ENCODE data around the gene NUDT22.

DNA sequence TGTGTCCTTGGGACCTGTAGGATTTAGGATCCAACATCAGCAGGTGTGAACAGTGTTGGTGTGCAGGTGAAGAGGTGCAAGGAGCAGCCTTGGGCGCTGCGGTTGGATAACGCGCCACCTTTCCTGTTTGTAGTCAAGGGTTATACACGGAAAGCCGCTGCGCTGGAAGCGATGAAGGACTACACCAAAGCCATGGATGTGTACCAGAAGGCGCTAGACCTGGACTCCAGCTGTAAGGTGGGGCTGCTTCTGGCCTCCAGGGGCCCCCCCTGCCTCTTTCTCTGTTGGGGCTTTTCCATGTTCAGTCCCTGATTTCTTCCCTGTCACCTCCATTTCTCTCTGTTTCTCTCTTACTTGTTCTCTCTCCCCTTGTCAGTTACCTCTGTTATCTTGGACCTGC, 23.1 kb upstream of the NUDT22 start:
- TF ChIP-seq, protein P1, sequence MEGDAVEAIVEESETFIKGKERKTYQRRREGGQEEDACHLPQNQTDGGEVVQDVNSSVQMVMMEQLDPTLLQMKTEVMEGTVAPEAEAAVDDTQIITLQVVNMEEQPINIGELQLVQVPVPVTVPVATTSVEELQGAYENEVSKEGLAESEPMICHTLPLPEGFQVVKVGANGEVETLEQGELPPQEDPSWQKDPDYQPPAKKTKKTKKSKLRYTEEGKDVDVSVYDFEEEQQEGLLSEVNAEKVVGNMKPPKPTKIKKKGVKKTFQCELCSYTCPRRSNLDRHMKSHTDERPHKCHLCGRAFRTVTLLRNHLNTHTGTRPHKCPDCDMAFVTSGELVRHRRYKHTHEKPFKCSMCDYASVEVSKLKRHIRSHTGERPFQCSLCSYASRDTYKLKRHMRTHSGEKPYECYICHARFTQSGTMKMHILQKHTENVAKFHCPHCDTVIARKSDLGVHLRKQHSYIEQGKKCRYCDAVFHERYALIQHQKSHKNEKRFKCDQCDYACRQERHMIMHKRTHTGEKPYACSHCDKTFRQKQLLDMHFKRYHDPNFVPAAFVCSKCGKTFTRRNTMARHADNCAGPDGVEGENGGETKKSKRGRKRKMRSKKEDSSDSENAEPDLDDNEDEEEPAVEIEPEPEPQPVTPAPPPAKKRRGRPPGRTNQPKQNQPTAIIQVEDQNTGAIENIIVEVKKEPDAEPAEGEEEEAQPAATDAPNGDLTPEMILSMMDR (IDR thresholded peaks at IDR 0.05) = no peak
- TF ChIP-seq POLR2A (IDR thresholded peaks at IDR 0.05) (no peak), POLR2AphosphoS5 (IDR thresholded peaks at IDR 0.05) (no peak)
